ENCODE results near the gene CCDC188. TPM values are rescaled to one million over a fixed set of nuclear protein-coding genes. Genes with fewer than 3 reads are reported as not detected.

The CCDC188 gene
- total RNA-seq, 2 experiments from 2014 or later = not detected

GRCh38 chr22:20125201-20126174 lies 25.4 kb downstream of the CCDC188 start:
- Histone ChIP-seq H3K4me2 (ENCODE audit: low read length) (no peak overlapping the region), H3K4me1 (ENCODE audit: insufficient read depth, low read length, poor library complexity, severe bottlenecking) (peaks cover 11% of the 10 kb centered on the region), H3K9me2 (ENCODE audit: insufficient read depth, low read length) (no peaks in the 10 kb centered on the region), H3K36me3 (ENCODE audit: insufficient read depth, low read length) (peaks cover 82% of the 10 kb centered on the region), H3K4me3 (ENCODE audit: low read depth, low read length, poor library complexity, severe bottlenecking) (no peak overlapping the region), H3K27ac (ENCODE audit: low read depth, low read length, poor library complexity, severe bottlenecking) (no peak overlapping the region), H2AFZ (ENCODE audit: low read length) (no peak overlapping the region), H4K20me1 (ENCODE audit: insufficient read depth, low read length) (peaks cover 15% of the 10 kb centered on the region), H3K9me3 (ENCODE audit: low read length) (no peaks in the 10 kb centered on the region), H3K79me2 (ENCODE audit: insufficient read depth, low read depth, low read length) (peaks cover 24% of the 10 kb centered on the region)
- ChIA-PET CTCF (ENCODE audit: unreplicated experiment) (no interaction called here), POLR2A (no interaction called here)
- no TSS peak for BruUV-seq (replicated peaks)
- no peak for DNase-seq (ENCODE audit: low spot score)
- no peak for TF ChIP-seq EZH2phosphoT487 (IDR thresholded peaks at IDR 0.05; ENCODE audit: borderline replicate concordance, low read depth, low read length)
- no peak for TF ChIP-seq CTCF (conservative IDR thresholded peaks at IDR 0.05; ENCODE audit: low read length)
- intact Hi-C loops (cut with micrococcal nuclease; ENCODE audit: unreplicated experiment) = no loop called here

- peaks cover 95% of the 10 kb centered on the region for H3K36me3 ChIP-seq (ENCODE audit: insufficient read depth, low read length)
- TF ChIP-seq EZH2phosphoT487 (IDR thresholded peaks at IDR 0.05; ENCODE audit: borderline replicate concordance, low read depth, low read length) = no peak
- no peak for TF ChIP-seq CTCF (conservative IDR thresholded peaks at IDR 0.05; ENCODE audit: low read length)
- H2AFZ ChIP-seq (ENCODE audit: low read length) = no peak overlapping the region
- H3K4me3 ChIP-seq (ENCODE audit: low read depth, low read length, poor library complexity, severe bottlenecking) = no peak overlapping the region
- H3K9me3 ChIP-seq (ENCODE audit: low read length) = no peaks in the 10 kb centered on the region
- H4K20me1 ChIP-seq (ENCODE audit: insufficient read depth, low read length) = peaks cover 23% of the 10 kb centered on the region
- no TSS peak for BruUV-seq (replicated peaks)
- intact Hi-C loops (cut with micrococcal nuclease; ENCODE audit: unreplicated experiment) = no loop called here
- no peak for DNase-seq (ENCODE audit: low spot score)
- CTCF ChIA-PET (ENCODE audit: unreplicated experiment) = no interaction called here
- H3K27ac ChIP-seq (ENCODE audit: low read depth, low read length, poor library complexity, severe bottlenecking) = no peak overlapping the region
- no peaks in the 10 kb centered on the region for H3K9me2 ChIP-seq (ENCODE audit: insufficient read depth, low read length)
- POLR2A ChIA-PET = no interaction called here
- H3K79me2 ChIP-seq (ENCODE audit: insufficient read depth, low read depth, low read length) = peaks cover 37% of the 10 kb centered on the region
- peaks cover 19% of the 10 kb centered on the region for H3K4me1 ChIP-seq (ENCODE audit: insufficient read depth, low read length, poor library complexity, severe bottlenecking)
- no peak overlapping the region for H3K4me2 ChIP-seq (ENCODE audit: low read length)
Measured at GRCh38 chr22:20124083-20124787, 26.6 kb downstream of the CCDC188 start.

All from OCI-LY7 (cell line).